Common myeloid progenitor, CD34-positive (primary cell): Measurements from ENCODE around the gene TBC1D2.

Experiments
- CTCF ChIA-PET: fragments of 350-600 bp; sonication (Branson Sonifier 250); formaldehyde crosslinking; loops from one replicate; lab custom pipeline; 2021; ENCODE audit warnings: antibody characterized with exemption; lab: Charles Lee
- POLR2A ChIA-PET: fragments of 350-600 bp; sonication (Branson Sonifier 250); formaldehyde crosslinking; loops from one replicate; lab custom pipeline; 2021; ENCODE audit warnings: antibody characterized with exemption; lab: Charles Lee
- DNase-seq, 3 donors: peaks; one replicate each; pipeline versions ENCODE4 v3.0.0 to v3.0.0-alpha.2; 2013
- H3K27ac ChIP-seq, 2 experiments: 1 replicate in 1 of 2; 2 replicates in 1 of 2; pipeline ENCODE4 v1.7.0; 2013; ENCODE audit warnings: inconsistent platforms in 2 of 2, low read length in 2 of 2, mild to moderate bottlenecking in 2 of 2, low read depth in 1 of 2, moderate library complexity in 1 of 2; ENCODE audit not compliant: severe bottlenecking in 2 of 2, insufficient read depth in 1 of 2, poor library complexity in 1 of 2
- H3K27me3 ChIP-seq, 5 experiments: replicated peaks in 2 of 5; 1 replicate in 3 of 5; 2 replicates in 2 of 5; pipeline versions ENCODE4 v1.6.1 to v1.7.0; 2013; ENCODE audit warnings: low read length in 4 of 5, mild to moderate bottlenecking in 2 of 5, moderate library complexity in 2 of 5, inconsistent platforms in 1 of 5; ENCODE audit not compliant: insufficient read depth in 5 of 5, control insufficient read depth in 4 of 5
- H3K36me3 ChIP-seq, 4 experiments: 1 replicate in 2 of 4; 2 replicates in 2 of 4; pipeline versions ENCODE4 v1.6.1 to v1.7.0; 2013; ENCODE audit warnings: low read length in 3 of 4, control low read depth in 1 of 4, mild to moderate bottlenecking in 1 of 4; ENCODE audit not compliant: control insufficient read depth in 4 of 4, insufficient read depth in 4 of 4
- H3K4me1 ChIP-seq, 4 experiments: 1 replicate in 3 of 4; 2 replicates in 1 of 4; pipeline versions ENCODE4 v1.6.1 to v1.7.1; 2013; ENCODE audit warnings: low read length in 3 of 4, mild to moderate bottlenecking in 3 of 4, control low read depth in 1 of 4, inconsistent platforms in 1 of 4, moderate library complexity in 1 of 4; ENCODE audit not compliant: control insufficient read depth in 4 of 4, insufficient read depth in 4 of 4; ENCODE audit errors: control extremely low read depth in 1 of 4
- H3K4me3 ChIP-seq, 7 experiments: 1 replicate in 4 of 7; 2 replicates in 3 of 7; pipeline versions ENCODE4 v1.5.1 to v1.7.0; 2013; ENCODE audit warnings: mild to moderate bottlenecking in 7 of 7, low read length in 6 of 7, moderate library complexity in 6 of 7, inconsistent platforms in 2 of 7, low read depth in 2 of 7, control low read depth in 1 of 7; ENCODE audit not compliant: insufficient read depth in 4 of 7, control insufficient read depth in 1 of 7; ENCODE audit errors: extremely low read depth in 1 of 7
- H3K9me3 ChIP-seq, 5 experiments: 1 replicate in 4 of 5; 2 replicates in 1 of 5; pipeline versions ENCODE4 v1.6.1 to v1.7.1; 2013; ENCODE audit warnings: low read length in 4 of 5, mild to moderate bottlenecking in 2 of 5, inconsistent platforms in 1 of 5, low read depth in 1 of 5, moderate library complexity in 1 of 5; ENCODE audit not compliant: control insufficient read depth in 4 of 5, insufficient read depth in 2 of 5; ENCODE audit errors: control extremely low read depth in 1 of 5
- WGBS: methylation state at CpG from one replicate; pipeline ENCODE4 v1.1.5; 2013; ENCODE audit not compliant: insufficient coverage; 5-methylcytosine and 5-hydroxymethylcytosine counted together

The TBC1D2 gene

GRCh38 chr9:98208635-98209034 is 46.8 kb downstream of the TBC1D2 start:
- H3K36me3 ChIP-seq, result peaks cover 0 to 52% (median 18%) of the 10 kb centered on the region in 4 experiments
- POLR2A ChIA-PET, result no interaction called here
- DNase-seq, result no peak
- no peak overlapping the region for H3K27ac ChIP-seq
- no peaks in the 10 kb centered on the region for H3K9me3 ChIP-seq
- H3K4me1 ChIP-seq, result peaks cover 0 to 2% (median 0%) of the 10 kb centered on the region in 4 experiments
- H3K4me3 ChIP-seq, result no peak overlapping the region
- CTCF ChIA-PET, result interaction anchor here (0.7 to 6.2 kb wide), 8 partner anchors 9 to 567 kb away, joined by 3 to 52 read pairs (median 4); no protein-coding TSS in a partner anchor
- 98% methylated on average over 20 of the region's 20 CpGs for WGBS
- no peaks in the 10 kb centered on the region for H3K27me3 ChIP-seq

DNA sequence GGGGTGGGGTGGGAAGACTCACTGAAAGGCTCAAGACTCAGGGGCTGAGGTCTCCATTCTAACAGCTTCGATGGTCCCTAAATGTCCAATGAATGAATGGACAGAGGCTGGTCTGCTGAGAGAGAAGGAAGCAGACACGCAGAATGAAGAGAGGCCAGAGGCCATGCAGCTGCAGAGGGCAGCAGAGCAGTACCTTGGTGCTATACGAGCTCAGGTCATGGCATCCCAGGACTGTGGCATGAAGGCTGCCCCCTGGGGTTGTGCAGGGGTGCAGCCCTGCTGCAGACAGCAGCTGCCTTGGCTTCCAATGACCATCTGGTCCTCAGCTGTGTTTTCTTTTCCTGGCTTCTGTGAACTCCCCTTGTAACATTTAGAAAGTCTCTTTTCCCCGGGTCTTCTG is 47.8 kb downstream of the TBC1D2 start:
- CTCF ChIA-PET, result interaction anchor here (0.7 to 6.2 kb wide), 12 partner anchors 10 to 568 kb away, joined by 3 to 52 read pairs (median 4); partner anchors contain the start of genes CORO2A and TRIM14
- H3K27ac ChIP-seq, result no peak overlapping the region
- POLR2A ChIA-PET, result no interaction called here

GRCh38 chr9:98206754-98207153 is 48.7 kb downstream of the TBC1D2 start:
- Histone ChIP-seq H3K36me3 (peaks cover 0 to 51% (median 18%) of the 10 kb centered on the region in 4 experiments), H3K27me3 (no peaks in the 10 kb centered on the region), H3K27ac (no peak overlapping the region), H3K4me1 (peaks cover 0 to 2% (median 0%) of the 10 kb centered on the region in 4 experiments), H3K9me3 (no peaks in the 10 kb centered on the region), H3K4me3 (no peak overlapping the region)
- CTCF ChIA-PET, result interaction anchor here (1.1 to 6.2 kb wide), 10 partner anchors 11 to 115 kb away, joined by 3 to 52 read pairs (median 4); partner anchors contain the start of genes CORO2A and TRIM14
- no CpG with 5 or more reads among the region's 2 CpGs for WGBS
- POLR2A ChIA-PET, result no interaction called here
- DNase-seq, result no peak

More for the DNA sequence above, 47.8 kb downstream of the TBC1D2 start:
- no peak for DNase-seq
- Histone ChIP-seq H3K4me3 (no peak overlapping the region), H3K4me1 (peaks cover 0 to 2% (median 0%) of the 10 kb centered on the region in 4 experiments), H3K27me3 (no peaks in the 10 kb centered on the region), H3K9me3 (no peaks in the 10 kb centered on the region), H3K36me3 (peaks cover 0 to 52% (median 18%) of the 10 kb centered on the region in 4 experiments)
- 98% methylated on average over 4 of the region's 4 CpGs for WGBS

- H3K27ac ChIP-seq, result no peak overlapping the region
- no peak overlapping the region for H3K4me3 ChIP-seq
- ChIA-PET POLR2A (interaction anchor here (1.5 kb wide), 1 partner anchor 11 kb away, joined by 5 read pairs; no protein-coding TSS in a partner anchor), CTCF (interaction anchor here (0.9 to 6.2 kb wide), 15 partner anchors 9 to 131 kb away, joined by 3 to 52 read pairs (median 4); no protein-coding TSS in a partner anchor)
- WGBS, result 91% methylated on average over 3 of the region's 4 CpGs
- DNase-seq, result no peak
- H3K9me3 ChIP-seq, result no peaks in the 10 kb centered on the region
- H3K36me3 ChIP-seq, result peaks cover 0 to 41% (median 17%) of the 10 kb centered on the region in 4 experiments
- H3K27me3 ChIP-seq, result no peaks in the 10 kb centered on the region
- H3K4me1 ChIP-seq, result peaks cover 0 to 2% (median 0%) of the 10 kb centered on the region in 4 experiments
Measured at GRCh38 chr9:98204692-98205091, 50.8 kb downstream of the TBC1D2 start.

GRCh38 chr9:98203153-98203552 is 52.3 kb downstream of the TBC1D2 start:
- peaks cover 0 to 36% (median 17%) of the 10 kb centered on the region in 4 experiments for H3K36me3 ChIP-seq
- 86% methylated on average over 6 of the region's 7 CpGs for WGBS
- H3K4me3 ChIP-seq, result no peak overlapping the region
- no peaks in the 10 kb centered on the region for H3K27me3 ChIP-seq
- no peak for DNase-seq
- H3K4me1 ChIP-seq, result peaks cover 0 to 2% (median 0%) of the 10 kb centered on the region in 4 experiments
- ChIA-PET CTCF (interaction anchor here (1.0 to 2.8 kb wide), 4 partner anchors 8 to 60 kb away, joined by 3 to 11 read pairs (median 8); no protein-coding TSS in a partner anchor), POLR2A (no interaction called here)
- no peaks in the 10 kb centered on the region for H3K9me3 ChIP-seq
- H3K27ac ChIP-seq, result no peak overlapping the region

DNA sequence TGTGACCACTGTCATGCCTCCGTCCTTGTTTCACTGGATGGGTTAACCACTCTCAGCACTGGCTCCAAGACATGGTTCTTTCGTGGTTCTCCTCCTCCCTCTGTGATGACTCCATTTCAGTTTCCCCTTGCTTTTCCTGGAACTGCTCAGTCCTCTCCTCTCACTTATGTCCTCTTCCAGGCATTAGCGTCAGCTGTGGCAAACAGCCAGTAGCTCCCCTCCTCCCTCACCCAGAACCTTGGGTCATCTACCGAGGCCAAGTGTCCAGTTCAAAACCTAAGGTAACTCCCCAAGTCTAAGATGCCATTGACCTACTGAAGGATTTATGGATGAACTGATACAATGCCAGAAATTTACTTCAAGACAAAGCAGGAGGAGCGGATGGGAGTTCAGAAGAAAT is 53.2 kb downstream of the TBC1D2 start:
- no peak for DNase-seq
- ChIA-PET CTCF (interaction anchor here (1.2 to 2.3 kb wide), 3 partner anchors 9 to 61 kb away, joined by 4 to 11 read pairs (median 4); no protein-coding TSS in a partner anchor), POLR2A (no interaction called here)
- Histone ChIP-seq H3K9me3 (no peaks in the 10 kb centered on the region), H3K27ac (no peak overlapping the region), H3K4me3 (no peak overlapping the region), H3K36me3 (peaks cover 0 to 31% (median 13%) of the 10 kb centered on the region in 4 experiments), H3K4me1 (peaks cover 0 to 2% (median 0%) of the 10 kb centered on the region in 4 experiments), H3K27me3 (no peaks in the 10 kb centered on the region)
- 90% methylated on average over 4 of the region's 5 CpGs for WGBS

- Histone ChIP-seq H3K36me3 (peaks cover 0 to 31% (median 14%) of the 10 kb centered on the region in 4 experiments), H3K4me3 (no peak overlapping the region), H3K9me3 (no peaks in the 10 kb centered on the region), H3K27me3 (no peaks in the 10 kb centered on the region), H3K4me1 (peaks cover 0 to 2% (median 0%) of the 10 kb centered on the region in 4 experiments), H3K27ac (no peak overlapping the region)
- CTCF ChIA-PET, result interaction anchor here (1.2 to 2.3 kb wide), 2 partner anchors 8 to 62 kb away, joined by 4 to 11 read pairs; no protein-coding TSS in a partner anchor
- POLR2A ChIA-PET, result no interaction called here
- DNase-seq, result no peak
- WGBS, result 93% methylated on average over 6 of the region's 7 CpGs
Measured at GRCh38 chr9:98201749-98202148, 53.7 kb downstream of the TBC1D2 start.
